ENCODE results near the gene SAMMSON.

SAMMSON gene

DNA sequence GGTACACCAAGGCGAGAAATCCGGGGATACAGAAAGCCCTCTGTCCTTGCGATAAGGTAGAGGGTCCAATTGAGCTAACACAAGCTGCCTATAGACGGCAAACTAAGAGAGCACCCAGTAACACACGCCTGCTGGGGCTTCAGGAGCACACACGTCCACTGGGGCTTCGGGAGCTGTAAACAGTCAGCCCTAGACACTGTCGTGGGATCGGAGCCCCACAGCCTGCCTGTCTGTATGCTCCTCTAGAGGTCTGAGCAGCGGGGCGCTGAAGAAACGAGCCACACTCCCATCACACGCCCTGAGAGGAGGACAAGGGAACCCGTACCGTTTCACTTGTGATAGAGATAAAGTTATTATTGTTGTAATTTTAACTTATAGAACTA is 486 bp downstream of the SAMMSON start:
- TF ChIP-seq EP300 (IDR thresholded peaks at IDR 0.05; ENCODE audit: borderline replicate concordance) (no peak), YY1 (IDR thresholded peaks at IDR 0.05; ENCODE audit: low read depth) (no peak), EGR1 (IDR thresholded peaks at IDR 0.05) (no peak), RAD21 (IDR thresholded peaks at IDR 0.05; ENCODE audit: low read depth) (no peak), TEAD4 (IDR thresholded peaks at IDR 0.05) (no peak), TCF12 (IDR thresholded peaks at IDR 0.05; ENCODE audit: low read depth) (no peak), FOXM1 (IDR thresholded peaks at IDR 0.05; ENCODE audit: borderline replicate concordance, low read depth) (no peak), CEBPB (IDR thresholded peaks at IDR 0.05) (no peak), TAF1 (IDR thresholded peaks at IDR 0.05; ENCODE audit: low read depth) (no peak), NFIC (IDR thresholded peaks at IDR 0.05) (no peak), ZBTB7A (IDR thresholded peaks at IDR 0.05; ENCODE audit: low read depth) (no peak), CREB1 (IDR thresholded peaks at IDR 0.05; ENCODE audit: low read depth) (no peak)
- TF ChIP-seq, protein P1, sequence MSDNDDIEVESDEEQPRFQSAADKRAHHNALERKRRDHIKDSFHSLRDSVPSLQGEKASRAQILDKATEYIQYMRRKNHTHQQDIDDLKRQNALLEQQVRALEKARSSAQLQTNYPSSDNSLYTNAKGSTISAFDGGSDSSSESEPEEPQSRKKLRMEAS (IDR thresholded peaks at IDR 0.05) = no peak
- TF ChIP-seq, protein P2, sequence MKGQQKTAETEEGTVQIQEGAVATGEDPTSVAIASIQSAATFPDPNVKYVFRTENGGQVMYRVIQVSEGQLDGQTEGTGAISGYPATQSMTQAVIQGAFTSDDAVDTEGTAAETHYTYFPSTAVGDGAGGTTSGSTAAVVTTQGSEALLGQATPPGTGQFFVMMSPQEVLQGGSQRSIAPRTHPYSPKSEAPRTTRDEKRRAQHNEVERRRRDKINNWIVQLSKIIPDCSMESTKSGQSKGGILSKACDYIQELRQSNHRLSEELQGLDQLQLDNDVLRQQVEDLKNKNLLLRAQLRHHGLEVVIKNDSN (IDR thresholded peaks at IDR 0.05) = no peak
- TF ChIP-seq, protein P3, sequence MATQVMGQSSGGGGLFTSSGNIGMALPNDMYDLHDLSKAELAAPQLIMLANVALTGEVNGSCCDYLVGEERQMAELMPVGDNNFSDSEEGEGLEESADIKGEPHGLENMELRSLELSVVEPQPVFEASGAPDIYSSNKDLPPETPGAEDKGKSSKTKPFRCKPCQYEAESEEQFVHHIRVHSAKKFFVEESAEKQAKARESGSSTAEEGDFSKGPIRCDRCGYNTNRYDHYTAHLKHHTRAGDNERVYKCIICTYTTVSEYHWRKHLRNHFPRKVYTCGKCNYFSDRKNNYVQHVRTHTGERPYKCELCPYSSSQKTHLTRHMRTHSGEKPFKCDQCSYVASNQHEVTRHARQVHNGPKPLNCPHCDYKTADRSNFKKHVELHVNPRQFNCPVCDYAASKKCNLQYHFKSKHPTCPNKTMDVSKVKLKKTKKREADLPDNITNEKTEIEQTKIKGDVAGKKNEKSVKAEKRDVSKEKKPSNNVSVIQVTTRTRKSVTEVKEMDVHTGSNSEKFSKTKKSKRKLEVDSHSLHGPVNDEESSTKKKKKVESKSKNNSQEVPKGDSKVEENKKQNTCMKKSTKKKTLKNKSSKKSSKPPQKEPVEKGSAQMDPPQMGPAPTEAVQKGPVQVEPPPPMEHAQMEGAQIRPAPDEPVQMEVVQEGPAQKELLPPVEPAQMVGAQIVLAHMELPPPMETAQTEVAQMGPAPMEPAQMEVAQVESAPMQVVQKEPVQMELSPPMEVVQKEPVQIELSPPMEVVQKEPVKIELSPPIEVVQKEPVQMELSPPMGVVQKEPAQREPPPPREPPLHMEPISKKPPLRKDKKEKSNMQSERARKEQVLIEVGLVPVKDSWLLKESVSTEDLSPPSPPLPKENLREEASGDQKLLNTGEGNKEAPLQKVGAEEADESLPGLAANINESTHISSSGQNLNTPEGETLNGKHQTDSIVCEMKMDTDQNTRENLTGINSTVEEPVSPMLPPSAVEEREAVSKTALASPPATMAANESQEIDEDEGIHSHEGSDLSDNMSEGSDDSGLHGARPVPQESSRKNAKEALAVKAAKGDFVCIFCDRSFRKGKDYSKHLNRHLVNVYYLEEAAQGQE (IDR thresholded peaks at IDR 0.05; ENCODE audit: low read depth) = no peak

DNA sequence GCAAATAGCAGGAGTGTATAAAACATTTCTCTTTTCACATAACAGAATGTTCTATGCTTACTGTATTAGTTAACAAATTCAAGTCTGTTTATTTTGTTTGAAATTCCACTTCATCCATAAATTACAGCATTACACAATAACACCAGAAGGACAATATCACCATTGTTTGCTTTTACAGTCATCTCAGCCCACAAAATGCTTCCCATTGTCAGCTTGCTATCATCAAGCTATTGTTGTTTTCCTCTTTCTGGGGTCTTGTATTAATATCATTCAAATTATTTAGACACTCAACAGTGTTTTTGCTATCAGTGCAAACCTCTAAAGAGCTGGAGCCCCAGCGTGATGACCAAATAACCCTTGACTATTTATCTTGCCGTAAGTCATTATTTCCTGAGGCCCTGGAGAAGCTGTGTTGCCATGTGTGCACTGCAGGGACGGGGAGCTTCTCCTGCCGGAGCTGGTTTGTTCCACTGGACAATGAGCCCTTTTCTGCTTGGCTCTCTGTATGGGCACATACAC is 1.1 kb downstream of the SAMMSON start:
- no peak for TF ChIP-seq CREB1 (IDR thresholded peaks at IDR 0.05; ENCODE audit: low read depth)
- TF ChIP-seq, protein P2 (IDR thresholded peaks at IDR 0.05) = no peak
- TF ChIP-seq FOXM1 (IDR thresholded peaks at IDR 0.05; ENCODE audit: borderline replicate concordance, low read depth) = no peak
- TF ChIP-seq EP300 (IDR thresholded peaks at IDR 0.05; ENCODE audit: borderline replicate concordance) = no peak
- TF ChIP-seq CEBPB (IDR thresholded peaks at IDR 0.05) = no peak
- no peak for TF ChIP-seq NFIC (IDR thresholded peaks at IDR 0.05)
- no peak for TF ChIP-seq TCF12 (IDR thresholded peaks at IDR 0.05; ENCODE audit: low read depth)
- no peak for TF ChIP-seq RAD21 (IDR thresholded peaks at IDR 0.05; ENCODE audit: low read depth)
- TF ChIP-seq TAF1 (IDR thresholded peaks at IDR 0.05; ENCODE audit: low read depth) = no peak
- TF ChIP-seq ZBTB7A (IDR thresholded peaks at IDR 0.05; ENCODE audit: low read depth) = no peak
- TF ChIP-seq EGR1 (IDR thresholded peaks at IDR 0.05) = no peak
- TF ChIP-seq, protein P3 (IDR thresholded peaks at IDR 0.05; ENCODE audit: low read depth) = no peak
- TF ChIP-seq TEAD4 (IDR thresholded peaks at IDR 0.05) = no peak
- TF ChIP-seq, protein P1 (IDR thresholded peaks at IDR 0.05) = no peak
- no peak for TF ChIP-seq YY1 (IDR thresholded peaks at IDR 0.05; ENCODE audit: low read depth)

DNA sequence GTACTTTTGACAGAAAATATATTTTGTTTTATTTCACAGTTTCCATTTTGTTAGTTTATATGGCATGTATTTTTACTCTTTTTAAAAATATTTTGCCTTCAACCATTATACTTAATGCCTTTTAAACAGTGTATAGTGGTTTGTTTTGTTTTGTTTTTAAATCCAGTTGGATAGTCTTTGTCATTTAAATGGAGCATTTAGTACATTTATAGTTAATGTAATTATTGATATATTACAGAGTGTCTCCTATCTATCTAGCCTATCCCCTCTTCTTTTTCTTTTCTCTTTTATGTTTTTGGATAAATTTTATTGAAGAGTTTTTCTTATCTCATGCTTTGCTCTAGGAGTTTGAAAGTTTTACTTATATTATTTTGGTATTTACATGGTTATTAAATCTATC is 3.6 kb downstream of the SAMMSON start:
- TF ChIP-seq, protein P3 (IDR thresholded peaks at IDR 0.05; ENCODE audit: low read depth) = no peak
- TF ChIP-seq ZBTB7A (IDR thresholded peaks at IDR 0.05; ENCODE audit: low read depth) = no peak
- no peak for TF ChIP-seq TEAD4 (IDR thresholded peaks at IDR 0.05)
- no peak for TF ChIP-seq CEBPB (IDR thresholded peaks at IDR 0.05)
- TF ChIP-seq YY1 (IDR thresholded peaks at IDR 0.05; ENCODE audit: low read depth) = no peak
- no peak for TF ChIP-seq RAD21 (IDR thresholded peaks at IDR 0.05; ENCODE audit: low read depth)
- TF ChIP-seq EGR1 (IDR thresholded peaks at IDR 0.05) = no peak
- no peak for TF ChIP-seq FOXM1 (IDR thresholded peaks at IDR 0.05; ENCODE audit: borderline replicate concordance, low read depth)
- TF ChIP-seq NFIC (IDR thresholded peaks at IDR 0.05) = no peak
- TF ChIP-seq TCF12 (IDR thresholded peaks at IDR 0.05; ENCODE audit: low read depth) = no peak
- TF ChIP-seq CREB1 (IDR thresholded peaks at IDR 0.05; ENCODE audit: low read depth) = no peak

DNA sequence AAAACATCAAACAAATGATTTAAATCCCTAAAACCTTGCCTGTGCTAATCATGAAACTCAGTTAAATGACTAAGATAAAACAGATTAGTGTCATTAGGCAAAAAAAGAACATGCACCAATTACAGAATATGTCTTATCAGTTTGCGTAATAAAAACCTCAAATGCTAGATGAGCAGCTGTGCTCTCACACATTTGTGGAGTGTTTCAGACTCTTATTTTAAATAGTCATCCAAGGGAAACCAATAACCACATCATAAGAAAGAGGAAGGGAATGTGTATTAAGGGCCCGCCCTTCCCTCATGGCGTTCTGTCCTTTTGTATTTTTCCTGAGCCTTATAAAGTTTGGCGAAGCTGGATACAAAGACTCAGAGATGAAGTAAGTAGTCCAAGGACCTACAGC is 6.6 kb downstream of the SAMMSON start:
- no peak for TF ChIP-seq CEBPB (IDR thresholded peaks at IDR 0.05)
- TF ChIP-seq RAD21 (IDR thresholded peaks at IDR 0.05; ENCODE audit: low read depth) = no peak
- TF ChIP-seq, protein P2 (IDR thresholded peaks at IDR 0.05) = no peak
- no peak for TF ChIP-seq EP300 (IDR thresholded peaks at IDR 0.05; ENCODE audit: borderline replicate concordance)
- no peak for TF ChIP-seq ZBTB7A (IDR thresholded peaks at IDR 0.05; ENCODE audit: low read depth)
- no peak for TF ChIP-seq TAF1 (IDR thresholded peaks at IDR 0.05; ENCODE audit: low read depth)
- no peak for TF ChIP-seq YY1 (IDR thresholded peaks at IDR 0.05; ENCODE audit: low read depth)
- TF ChIP-seq CREB1 (IDR thresholded peaks at IDR 0.05; ENCODE audit: low read depth) = no peak
- TF ChIP-seq FOXM1 (IDR thresholded peaks at IDR 0.05; ENCODE audit: borderline replicate concordance, low read depth) = no peak

Data from Ishikawa (cell line).